Measurements from ENCODE around the gene DCLRE1B. TPM values are rescaled to one million over a fixed set of nuclear protein-coding genes. Genes with fewer than 3 reads are reported as not detected.

Gene DCLRE1B
- 1.9 and 3.2 TPM in 2 replicates for total RNA-seq

DNA sequence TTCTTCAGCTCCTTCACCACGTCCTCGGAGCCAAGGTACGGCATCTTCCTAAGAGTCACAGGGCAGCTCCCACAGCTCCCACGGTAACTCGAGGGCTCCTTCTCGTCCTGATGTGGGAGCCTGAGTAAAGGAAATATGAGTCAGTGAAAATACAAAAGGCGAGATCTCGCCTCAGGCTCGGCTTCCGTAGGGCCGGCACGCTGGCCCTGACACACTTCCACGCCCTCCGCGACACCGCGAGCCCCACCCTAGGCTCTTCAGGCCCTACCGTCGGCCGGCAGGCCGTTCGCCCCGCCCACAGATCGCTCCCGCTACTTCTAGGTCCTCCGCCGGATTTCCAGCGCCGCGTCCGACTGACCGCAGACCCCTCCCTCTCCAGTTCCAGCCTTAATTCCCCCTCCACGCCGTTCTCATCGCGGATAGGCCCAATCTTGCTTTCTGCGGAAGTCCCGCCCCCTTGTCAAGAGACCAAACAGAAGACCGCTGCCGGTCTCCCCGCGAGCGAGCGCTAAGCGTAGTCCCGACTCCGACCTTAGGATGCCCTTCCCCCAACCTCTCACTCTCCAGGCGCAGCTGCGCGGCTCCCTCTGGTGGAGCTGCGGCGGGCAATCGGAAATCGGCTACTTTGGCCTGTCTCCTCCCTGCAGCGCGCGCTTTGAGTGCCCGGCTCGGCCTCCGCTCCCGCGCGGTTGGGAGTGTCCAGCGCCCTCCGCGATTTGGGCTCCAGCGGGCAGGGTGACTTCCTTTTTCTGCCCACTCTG is at the start of gene DCLRE1B, which contains the start of gene AP4B1:
TSS of gene DCLRE1B (plus strand) at position 653 of the 761 bp plus-strand sequence. CDS start 261 bp downstream, outside the sequence.
TSS of gene AP4B1 (minus strand) at position 126 of the 761 bp plus-strand sequence. CDS start at position 44, 82 bp downstream.

DNA sequence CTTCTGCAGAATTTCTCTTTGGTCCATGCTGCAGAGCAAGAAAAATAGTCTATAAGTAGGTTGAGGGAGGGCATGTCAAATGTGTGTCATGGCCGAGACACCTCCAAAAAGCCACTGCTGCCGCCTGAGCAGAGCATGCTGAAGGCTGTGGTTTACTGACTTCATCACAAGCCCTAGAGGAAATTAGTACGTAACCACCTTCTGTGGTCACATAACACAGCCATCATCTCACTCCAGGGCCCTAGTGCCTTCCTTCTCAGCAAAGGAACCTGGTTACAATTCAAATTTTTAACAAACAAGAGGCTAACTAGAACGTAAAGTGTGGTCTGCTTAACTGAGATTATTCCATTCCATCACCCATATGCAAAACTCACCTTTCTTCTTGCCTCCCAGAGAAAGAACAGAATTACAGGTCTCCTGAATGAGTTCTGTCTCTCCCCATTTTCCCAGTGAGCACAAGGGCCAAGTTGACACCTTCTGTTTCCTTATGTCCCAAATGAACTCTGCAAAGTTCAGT is 33.5 kb upstream of the DCLRE1B start, which contains the start of gene PTPN22:
TSS of gene PTPN22 (minus strand) at position 116 of the 517 bp plus-strand sequence.

DNA sequence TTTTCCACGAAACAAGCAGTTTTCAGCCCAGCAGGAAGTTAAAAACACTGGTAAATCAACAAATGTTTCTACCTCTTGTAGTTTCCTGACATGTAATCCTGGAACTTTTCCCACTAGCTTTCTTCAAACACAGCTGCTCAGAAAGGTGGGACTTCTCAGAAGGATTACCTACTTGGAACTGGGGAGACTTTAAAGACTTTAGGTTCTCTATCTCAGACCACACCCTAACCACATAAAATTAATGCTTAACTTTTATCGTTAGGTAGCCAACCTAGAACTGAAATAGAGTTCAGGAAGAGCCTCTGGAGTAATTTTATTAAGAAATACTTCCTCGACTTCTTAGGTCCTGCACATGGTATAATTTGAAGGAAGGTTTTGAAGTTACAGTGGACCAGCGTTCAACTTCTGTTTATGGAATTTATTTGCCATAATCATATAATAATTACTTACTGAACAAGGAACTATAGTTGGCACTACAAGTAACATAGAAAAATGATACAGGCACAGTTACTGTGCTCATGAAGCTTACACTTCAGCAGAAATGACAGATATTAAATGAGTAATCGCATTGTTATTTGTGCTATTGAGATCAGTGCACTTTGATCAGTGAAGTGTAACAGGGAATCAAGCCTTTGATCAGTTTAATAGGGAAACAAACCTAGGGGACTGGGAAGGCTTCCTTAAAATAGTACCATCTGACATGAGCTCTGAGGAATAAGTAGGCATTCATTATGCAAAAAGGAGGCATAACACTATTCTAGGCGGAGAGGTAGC is 17.5 kb upstream of the DCLRE1B start, which contains the start of gene BCL2L15:
TSS of gene BCL2L15 (minus strand) at position 180 of the 774 bp plus-strand sequence. CDS start 206 bp downstream, outside the sequence.

DNA sequence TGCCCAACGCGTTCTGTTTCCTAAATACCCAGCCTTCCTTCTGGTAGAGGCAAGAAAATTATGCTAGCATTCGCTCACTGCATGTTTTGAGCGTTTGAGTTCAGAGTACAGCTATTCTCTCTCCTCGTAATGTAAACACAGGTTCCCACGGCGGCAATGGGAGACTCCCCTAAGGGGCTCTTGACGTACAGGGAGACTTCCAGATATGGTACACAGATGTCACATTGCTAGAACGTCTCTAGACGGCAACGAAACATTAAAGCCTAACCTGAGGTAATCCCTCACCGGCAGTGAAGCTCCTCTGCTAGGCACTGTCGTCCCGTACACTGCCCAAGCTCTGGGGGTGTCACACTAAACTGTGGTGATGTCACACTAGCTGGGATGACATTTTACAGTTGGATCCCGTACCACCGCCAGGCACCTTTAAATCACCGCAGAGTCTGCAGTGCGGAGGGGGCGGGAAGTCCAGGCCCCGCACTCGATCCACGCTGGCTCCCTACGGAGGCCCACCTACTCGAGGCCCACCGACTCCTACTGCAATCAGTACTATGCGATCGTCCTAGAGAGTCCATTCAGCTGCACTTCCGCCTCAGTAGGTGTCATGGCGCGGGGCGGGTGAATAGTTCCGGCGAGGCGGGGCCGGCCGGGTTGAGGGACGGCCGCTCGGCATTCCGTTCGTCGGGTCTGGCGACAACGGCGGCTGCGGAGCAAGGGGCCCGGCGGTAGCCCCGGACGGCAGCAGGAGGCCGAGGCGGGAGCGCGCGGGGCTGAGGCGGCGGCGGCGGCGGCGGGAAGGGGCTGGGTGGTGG is 24.0 kb downstream of the DCLRE1B start, which contains the start of gene HIPK1:
TSS of gene HIPK1 (plus strand) at position 384 of the 809 bp plus-strand sequence.

Other genes starting within 250 kb of the DCLRE1B start
- 33.6 and 36.3 TPM in 2 replicates for gene PHTF1, start 145.8 kb upstream of the DCLRE1B start, total RNA-seq
- 5.4 and 12.9 TPM in 2 replicates for gene RSBN1, start 92.8 kb upstream of the DCLRE1B start, total RNA-seq
- gene PTPN22, start 33.6 kb upstream of the DCLRE1B start, total RNA-seq: 0.50 and 1.1 TPM in 2 replicates
- 0.26 and 0.31 TPM in 2 replicates for gene BCL2L15, start 17.7 kb upstream of the DCLRE1B start, total RNA-seq
- gene AP4B1, start 527 bp upstream of the DCLRE1B start, total RNA-seq: 13.4 and 17.8 TPM in 2 replicates
- gene HIPK1, start 24.0 kb downstream of the DCLRE1B start, total RNA-seq: 22.6 and 23.5 TPM in 2 replicates
- 19.6 and 50.0 TPM in 2 replicates for gene OLFML3, start 74.1 kb downstream of the DCLRE1B start, total RNA-seq
- not detected in 2 replicates for gene SYT6, start 248.5 kb downstream of the DCLRE1B start, total RNA-seq

All from aortic smooth muscle cell (primary cell).